Glutamatergic neuron (in vitro differentiated cells): ENCODE data around the gene FLAD1. TPM values are rescaled to one million over a fixed set of nuclear protein-coding genes. Genes with fewer than 3 reads are reported as not detected.
"Not testable (repeated sequence)": the region's sequence is repeated elsewhere in the genome, so short reads cannot be mapped to it uniquely, and the experiment has no call there.

Experiments used
- DNase-seq: peaks from one replicate; pipeline ENCODE4 v3.0.0; 2022
- H3K27ac Mint-ChIP-seq: one replicate; pipeline ENCODE4 v1.8.0; 2020; ENCODE audit warnings: mild to moderate bottlenecking, mixed read lengths, inconsistent platforms; ENCODE audit not compliant: unreplicated experiment
- H3K27me3 Mint-ChIP-seq: one replicate; pipeline ENCODE4 v1.8.0; 2020; ENCODE audit warnings: mild to moderate bottlenecking, moderate library complexity, mixed read lengths, inconsistent platforms; ENCODE audit not compliant: unreplicated experiment
- H3K36me3 Mint-ChIP-seq: one replicate; pipeline ENCODE4 v1.8.0; 2020; ENCODE audit warnings: mild to moderate bottlenecking, mixed read lengths, inconsistent platforms; ENCODE audit not compliant: unreplicated experiment
- H3K4me1 Mint-ChIP-seq: one replicate; pipeline ENCODE4 v1.8.0; 2020; ENCODE audit warnings: mild to moderate bottlenecking, low read depth, mixed read lengths, inconsistent platforms; ENCODE audit not compliant: unreplicated experiment
- H3K4me3 Mint-ChIP-seq: one replicate; pipeline ENCODE4 v1.8.0; 2020; ENCODE audit warnings: mild to moderate bottlenecking, mixed read lengths, inconsistent platforms; ENCODE audit not compliant: unreplicated experiment
- H3K9me3 Mint-ChIP-seq: one replicate; pipeline ENCODE4 v1.8.0; 2020; ENCODE audit warnings: mild to moderate bottlenecking, moderate library complexity, mixed read lengths, inconsistent platforms; ENCODE audit not compliant: unreplicated experiment
- total RNA-seq: library from RNA; stranded (reverse); fragmentation: NEBNext Ultra II Directional; extraction: Animal tissue kit (Norgen Biotek cat#: 25700); gene quantifications from one replicate; pipeline ENCODE4 v1.2.1, GENCODE V29; 2021; ENCODE audit not compliant: unreplicated experiment
- TF ChIP-seq, protein P1 (sequence below): fragments of 200-600 bp; sonication (generic); IDR thresholded peaks from one replicate; pipeline ENCODE4 v1.5.0; 2021; ENCODE audit not compliant: partially characterized antibody, unreplicated experiment

The FLAD1 gene
- total RNA-seq, 1 donor from 2014 or later = 68.8 TPM

DNA sequence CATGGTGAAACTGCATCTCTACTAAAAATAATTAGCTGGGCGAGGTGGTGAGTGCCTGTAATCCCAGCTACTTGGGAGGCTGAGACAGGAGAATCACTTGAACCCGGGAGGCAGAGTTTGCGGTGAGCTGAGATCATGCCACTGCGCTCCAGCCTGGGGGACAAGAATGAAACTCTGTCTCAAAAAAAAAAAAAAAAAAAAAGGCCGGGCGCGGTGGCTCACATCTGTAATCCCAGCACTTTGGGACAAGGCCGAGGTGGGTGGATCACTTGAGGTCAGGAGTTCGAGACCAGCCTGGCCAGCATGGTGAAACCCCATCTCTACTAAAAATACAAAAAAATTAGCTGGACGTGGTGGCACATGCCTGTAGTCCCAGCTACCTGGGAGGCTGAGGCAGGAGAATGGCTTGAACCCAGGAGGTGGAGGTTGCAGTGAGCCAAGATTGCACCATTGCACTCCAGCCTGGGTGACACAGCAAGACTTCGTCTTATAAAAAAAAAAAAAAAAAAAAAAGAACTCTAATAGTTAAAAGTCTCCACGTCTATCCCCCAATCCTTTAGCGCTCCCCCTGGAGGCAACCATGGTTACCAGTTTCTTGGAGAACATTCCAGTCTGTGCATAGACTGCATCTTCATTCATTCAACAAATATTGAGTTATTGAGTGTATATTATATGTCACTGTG, 12.3 kb downstream of the FLAD1 start:
- peak; percentile 63 for DNase-seq

DNA sequence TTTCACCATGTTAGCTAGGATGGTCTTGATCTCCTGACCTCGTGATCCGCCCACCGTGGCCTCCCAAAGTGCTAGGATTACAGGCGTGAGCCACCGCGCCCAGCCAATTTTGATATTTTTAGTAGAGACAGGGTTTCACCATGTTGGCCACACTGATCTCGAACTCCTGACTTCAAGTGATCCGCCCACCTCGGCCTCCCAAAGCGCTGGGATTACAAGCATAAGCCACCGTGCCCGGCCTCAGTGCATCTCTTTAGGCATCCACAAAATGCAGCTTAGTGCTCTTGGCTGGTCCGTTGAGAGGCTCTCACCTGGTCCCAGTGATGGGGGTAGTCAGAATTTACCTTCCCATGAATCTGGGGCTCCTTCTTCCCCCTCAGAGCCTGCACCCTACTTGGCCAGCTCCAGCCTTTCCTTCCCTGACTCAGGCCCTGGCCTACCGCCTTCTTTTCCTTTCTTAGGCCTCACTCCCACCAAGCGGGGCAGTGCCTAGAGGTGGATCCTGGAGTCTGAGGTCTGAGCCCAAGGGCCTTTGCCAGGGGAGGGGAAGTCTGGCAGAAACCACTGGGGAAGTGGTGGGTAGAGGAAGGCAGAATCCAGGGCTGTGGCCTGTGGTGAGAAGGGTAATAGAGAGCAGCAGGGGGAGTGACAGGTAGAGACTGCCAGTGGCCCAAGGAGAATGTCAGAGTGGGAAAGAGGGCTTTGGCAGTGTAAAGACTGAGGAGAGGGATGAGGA, 14.0 kb downstream of the FLAD1 start:
- no peak overlapping the region for H3K27ac Mint-ChIP-seq
- DNase-seq = no peak
- peaks cover 5% of the 10 kb centered on the region for H3K9me3 Mint-ChIP-seq

More for the DNA sequence above, 12.3 kb downstream of the FLAD1 start:
- H3K36me3 Mint-ChIP-seq, H3K4me3 Mint-ChIP-seq, H3K27ac Mint-ChIP-seq, H3K27me3 Mint-ChIP-seq, H3K4me1 Mint-ChIP-seq, H3K9me3 Mint-ChIP-seq: not testable (repeated sequence)
- TF ChIP-seq, protein P1, sequence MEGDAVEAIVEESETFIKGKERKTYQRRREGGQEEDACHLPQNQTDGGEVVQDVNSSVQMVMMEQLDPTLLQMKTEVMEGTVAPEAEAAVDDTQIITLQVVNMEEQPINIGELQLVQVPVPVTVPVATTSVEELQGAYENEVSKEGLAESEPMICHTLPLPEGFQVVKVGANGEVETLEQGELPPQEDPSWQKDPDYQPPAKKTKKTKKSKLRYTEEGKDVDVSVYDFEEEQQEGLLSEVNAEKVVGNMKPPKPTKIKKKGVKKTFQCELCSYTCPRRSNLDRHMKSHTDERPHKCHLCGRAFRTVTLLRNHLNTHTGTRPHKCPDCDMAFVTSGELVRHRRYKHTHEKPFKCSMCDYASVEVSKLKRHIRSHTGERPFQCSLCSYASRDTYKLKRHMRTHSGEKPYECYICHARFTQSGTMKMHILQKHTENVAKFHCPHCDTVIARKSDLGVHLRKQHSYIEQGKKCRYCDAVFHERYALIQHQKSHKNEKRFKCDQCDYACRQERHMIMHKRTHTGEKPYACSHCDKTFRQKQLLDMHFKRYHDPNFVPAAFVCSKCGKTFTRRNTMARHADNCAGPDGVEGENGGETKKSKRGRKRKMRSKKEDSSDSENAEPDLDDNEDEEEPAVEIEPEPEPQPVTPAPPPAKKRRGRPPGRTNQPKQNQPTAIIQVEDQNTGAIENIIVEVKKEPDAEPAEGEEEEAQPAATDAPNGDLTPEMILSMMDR = peak; percentile 49

DNA sequence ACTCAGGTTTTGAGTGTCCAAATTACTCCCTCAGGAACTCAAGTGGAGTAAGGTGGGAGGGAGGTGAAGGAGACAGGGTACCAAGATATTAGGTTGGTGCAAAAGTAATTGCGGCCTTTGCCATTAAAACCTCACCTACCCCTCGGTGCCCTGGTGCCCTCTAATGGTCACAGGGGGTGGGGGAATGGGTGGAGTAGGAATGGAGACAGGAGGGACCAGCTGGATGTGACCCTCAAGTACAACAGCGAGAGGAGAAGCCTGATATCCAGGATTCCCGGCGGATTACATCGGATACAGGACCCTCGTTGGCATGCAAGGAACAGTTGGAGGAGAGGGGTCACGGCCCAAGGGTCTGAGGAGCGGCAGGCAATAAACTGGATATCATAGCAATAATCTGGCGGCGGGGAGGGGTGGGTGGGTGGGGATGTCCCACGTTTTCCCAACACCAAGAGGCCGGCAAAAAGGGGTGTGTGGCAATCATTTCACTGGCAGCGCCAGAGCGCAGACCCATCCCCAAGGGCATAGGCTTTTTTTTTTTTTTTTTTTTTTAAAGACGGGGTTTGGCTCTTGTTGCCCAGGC, 15.1 kb downstream of the FLAD1 start:
- Mint-ChIP-seq H3K27ac (no peak overlapping the region), H3K9me3 (peaks cover 5% of the 10 kb centered on the region), H3K27me3 (peaks cover 5% of the 10 kb centered on the region), H3K4me3 (no peak overlapping the region), H3K4me1 (peaks cover 4% of the 10 kb centered on the region), H3K36me3 (no peaks in the 10 kb centered on the region)
- DNase-seq = no peak
- TF ChIP-seq, protein P1 = no peak

More for the DNA sequence above, 14.0 kb downstream of the FLAD1 start:
- TF ChIP-seq, protein P1 = no peak
- Mint-ChIP-seq H3K27me3 (peaks cover 7% of the 10 kb centered on the region), H3K4me1 (peaks cover 4% of the 10 kb centered on the region), H3K36me3 (no peaks in the 10 kb centered on the region), H3K4me3 (no peak overlapping the region)

DNA sequence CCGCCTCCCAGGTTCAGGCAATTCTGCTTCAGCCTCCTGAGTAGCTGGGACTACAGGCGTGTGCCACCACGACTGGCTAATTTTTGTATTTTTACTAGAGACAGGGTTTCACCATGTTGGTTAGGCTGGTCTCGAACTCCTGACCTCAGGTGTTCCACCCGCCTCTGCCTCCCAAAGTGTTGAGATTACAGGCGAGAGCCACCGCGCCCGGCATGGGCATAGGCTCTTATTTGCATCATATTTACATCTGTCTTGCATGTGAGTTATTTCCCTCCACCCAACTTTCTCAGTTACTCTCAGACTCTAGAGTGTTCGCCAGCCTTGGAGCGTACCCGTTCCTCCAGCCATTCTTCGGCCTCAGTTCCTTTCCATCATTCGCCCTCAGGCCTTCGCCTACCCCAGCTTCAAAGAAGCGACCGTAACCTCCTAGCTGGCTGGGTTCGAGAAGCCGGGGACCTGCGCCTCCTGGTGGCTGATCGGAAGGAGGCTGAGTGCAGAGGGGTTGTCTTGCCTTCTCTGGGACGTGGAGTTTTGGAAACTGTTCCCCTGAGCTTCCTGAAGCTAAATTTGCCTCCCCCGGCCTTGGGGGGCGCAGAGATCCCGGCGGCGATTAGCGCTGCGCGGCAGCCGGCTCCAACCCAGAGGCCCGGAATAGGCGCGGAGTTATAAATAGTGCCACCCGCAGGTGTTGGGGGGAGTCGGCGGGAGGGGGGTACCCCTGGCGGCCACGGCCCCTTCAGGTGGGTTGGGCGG, 15.8 kb downstream of the FLAD1 start:
- H3K9me3 Mint-ChIP-seq = peaks cover 5% of the 10 kb centered on the region
- H3K4me1 Mint-ChIP-seq = peaks cover 4% of the 10 kb centered on the region
- peak; percentile 87 for DNase-seq
- H3K27ac Mint-ChIP-seq = peak overlapping the region; percentile 22
- H3K36me3 Mint-ChIP-seq = no peaks in the 10 kb centered on the region
- H3K4me3 Mint-ChIP-seq = peak overlapping the region; percentile 67
- H3K27me3 Mint-ChIP-seq = peaks cover 5% of the 10 kb centered on the region
- TF ChIP-seq, protein P1 = peak; percentile 92
